ENCODE results near the gene RXRA.

The RXRA gene

DNA sequence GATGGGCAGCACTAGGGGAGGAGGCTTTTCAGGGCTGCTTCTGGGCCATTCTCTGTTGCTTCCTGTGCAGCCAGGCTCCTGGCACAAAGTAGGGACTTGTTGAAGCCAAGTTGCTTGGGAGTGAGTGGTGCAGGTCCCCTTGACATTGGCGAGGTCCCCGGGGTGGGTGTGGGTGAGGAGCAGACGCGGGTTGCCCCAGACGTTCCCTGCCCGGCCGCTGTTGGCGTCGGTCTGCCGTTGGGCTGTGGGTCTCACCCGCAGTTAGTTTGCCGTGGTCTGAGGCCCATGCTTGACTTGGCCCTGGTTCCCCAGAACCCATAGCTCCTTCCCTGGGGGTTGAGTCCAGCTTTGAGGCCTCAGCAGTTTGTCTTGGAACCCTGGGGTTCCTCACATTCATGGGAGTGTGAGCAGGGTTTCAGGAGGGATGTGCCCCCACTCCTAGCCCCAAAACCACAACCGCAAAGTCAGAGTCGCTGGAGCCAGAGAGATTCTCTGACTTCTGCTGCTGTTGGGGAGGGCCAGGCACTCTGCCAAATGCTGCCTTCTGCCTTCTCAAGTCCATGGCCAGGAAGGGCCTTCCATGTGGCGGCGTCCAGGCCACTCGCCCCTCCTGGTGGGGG, 77.5 kb downstream of the RXRA start:
- peak overlapping the region; percentile 78 for H3K27ac ChIP-seq
- no peak overlapping the region; the same call in 1 of the 2 replicates for H3K4me3 ChIP-seq
- H3K9me3 ChIP-seq (ENCODE audit: low read depth, low read length) = no peaks in the 10 kb centered on the region
- DNase-seq (ENCODE audit: low read depth, low spot score) = no peak
- H3K9ac ChIP-seq (ENCODE audit: insufficient read length) = peak overlapping the region; percentile 28
- peaks cover 4% of the 10 kb centered on the region; the same call in 1 of the 2 replicates for H3K36me3 ChIP-seq (ENCODE audit: insufficient read depth, low read length)
- TF ChIP-seq POLR2AphosphoS5 (IDR thresholded peaks at IDR 0.05; ENCODE audit: borderline replicate concordance, low read depth, low read length) (no peak), FOXP2 (optimal IDR thresholded peaks at IDR 0.05; ENCODE audit: control extremely low read depth, extremely low read length, insufficient read depth) (no peak), EZH2 (IDR thresholded peaks at IDR 0.05) (no peak)

DNA sequence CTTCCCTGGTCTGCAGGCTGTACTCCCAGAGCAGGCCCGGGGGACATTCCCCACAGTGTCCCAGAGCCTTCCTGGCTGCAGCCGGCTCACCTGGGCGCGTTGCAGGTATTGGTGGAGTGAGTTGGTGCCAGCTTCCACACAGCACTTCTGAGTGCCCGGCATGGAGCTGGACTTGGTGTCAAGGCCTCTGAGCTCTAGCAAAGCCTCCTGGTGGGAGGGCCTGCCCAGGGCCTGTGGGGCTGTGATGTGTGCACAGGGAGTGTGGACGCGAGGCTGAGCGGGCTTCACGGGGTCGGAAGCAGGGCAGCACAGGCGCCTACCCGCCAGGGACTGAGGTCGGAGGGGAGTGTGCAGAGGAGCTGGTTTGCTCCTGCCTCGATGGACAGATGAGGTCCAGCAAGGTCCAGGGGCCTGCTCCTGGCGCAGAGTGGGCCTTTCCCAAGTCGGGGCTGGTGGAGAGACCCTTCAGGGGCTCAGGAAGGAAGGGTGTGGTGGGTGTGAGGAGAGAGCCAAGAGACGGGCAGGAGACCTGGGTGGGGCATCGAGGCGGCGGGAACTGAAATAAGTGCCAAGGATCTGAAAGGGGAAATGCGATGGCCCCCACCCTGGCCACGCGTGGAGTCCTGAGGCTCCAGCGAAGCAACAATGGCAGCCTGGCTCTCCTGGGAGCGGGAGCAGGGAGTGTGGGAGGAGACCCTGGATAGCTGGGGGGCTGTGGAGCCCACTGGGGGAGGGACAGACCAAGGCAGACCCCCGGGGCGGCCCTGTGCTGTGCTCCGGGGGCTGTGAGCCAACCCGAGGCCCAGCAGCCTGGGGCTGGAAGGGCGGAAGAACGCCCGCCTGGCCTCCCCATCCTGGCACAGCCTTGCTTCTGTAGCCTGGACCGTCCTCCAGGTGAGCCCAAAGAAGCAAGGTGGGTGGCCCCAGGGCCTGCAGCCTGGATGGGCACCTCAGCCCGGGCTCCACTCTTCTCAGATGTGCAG, 78.4 kb downstream of the RXRA start:
- H3K9ac ChIP-seq (ENCODE audit: insufficient read length) = peak overlapping the region; percentile 28
- H3K27ac ChIP-seq = peak overlapping the region; percentile 97

DNA sequence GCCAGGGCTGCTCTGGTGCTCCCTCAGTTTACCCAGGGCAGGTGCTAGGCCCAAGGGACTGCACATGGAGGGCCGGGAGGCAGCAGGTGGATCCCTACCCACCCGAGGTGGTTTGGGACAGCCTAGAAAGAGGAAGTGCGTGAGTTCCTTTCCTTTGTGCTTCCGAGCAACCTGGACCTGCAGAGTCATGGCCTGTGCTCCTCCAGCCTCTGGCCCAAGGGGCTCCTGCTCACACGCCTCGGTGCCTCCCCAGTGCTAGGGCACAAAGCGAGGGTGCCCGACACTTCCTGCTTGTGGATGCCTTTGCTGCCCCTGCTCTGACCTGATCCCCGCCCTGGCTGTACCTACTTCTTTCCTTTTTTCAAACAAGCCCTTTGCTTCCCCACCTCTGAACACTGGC, 79.3 kb downstream of the RXRA start:
- no peaks in the 10 kb centered on the region for H3K9me3 ChIP-seq (ENCODE audit: low read depth, low read length)
- no peak for TF ChIP-seq POLR2AphosphoS5 (IDR thresholded peaks at IDR 0.05; ENCODE audit: borderline replicate concordance, low read depth, low read length)
- no peak for TF ChIP-seq FOXP2 (optimal IDR thresholded peaks at IDR 0.05; ENCODE audit: control extremely low read depth, extremely low read length, insufficient read depth)
- TF ChIP-seq EZH2 (IDR thresholded peaks at IDR 0.05) = no peak
- H3K36me3 ChIP-seq (ENCODE audit: insufficient read depth, low read length) = peaks cover 4% of the 10 kb centered on the region; the same call in 1 of the 2 replicates
- H3K9ac ChIP-seq (ENCODE audit: insufficient read length) = no peak overlapping the region
- peak overlapping the region; percentile 97 for H3K27ac ChIP-seq
- no peak for DNase-seq (ENCODE audit: low read depth, low spot score)
- H3K4me3 ChIP-seq = no peak overlapping the region

More for the DNA sequence above, 78.4 kb downstream of the RXRA start:
- Histone ChIP-seq H3K9me3 (ENCODE audit: low read depth, low read length) (no peaks in the 10 kb centered on the region), H3K4me3 (no peak overlapping the region), H3K36me3 (ENCODE audit: insufficient read depth, low read length) (peaks cover 4% of the 10 kb centered on the region; the same call in 1 of the 2 replicates)
- TF ChIP-seq EZH2 (IDR thresholded peaks at IDR 0.05) (no peak), POLR2AphosphoS5 (IDR thresholded peaks at IDR 0.05; ENCODE audit: borderline replicate concordance, low read depth, low read length) (no peak), FOXP2 (optimal IDR thresholded peaks at IDR 0.05; ENCODE audit: control extremely low read depth, extremely low read length, insufficient read depth) (no peak)
- DNase-seq (ENCODE audit: low read depth, low spot score) = no peak

DNA sequence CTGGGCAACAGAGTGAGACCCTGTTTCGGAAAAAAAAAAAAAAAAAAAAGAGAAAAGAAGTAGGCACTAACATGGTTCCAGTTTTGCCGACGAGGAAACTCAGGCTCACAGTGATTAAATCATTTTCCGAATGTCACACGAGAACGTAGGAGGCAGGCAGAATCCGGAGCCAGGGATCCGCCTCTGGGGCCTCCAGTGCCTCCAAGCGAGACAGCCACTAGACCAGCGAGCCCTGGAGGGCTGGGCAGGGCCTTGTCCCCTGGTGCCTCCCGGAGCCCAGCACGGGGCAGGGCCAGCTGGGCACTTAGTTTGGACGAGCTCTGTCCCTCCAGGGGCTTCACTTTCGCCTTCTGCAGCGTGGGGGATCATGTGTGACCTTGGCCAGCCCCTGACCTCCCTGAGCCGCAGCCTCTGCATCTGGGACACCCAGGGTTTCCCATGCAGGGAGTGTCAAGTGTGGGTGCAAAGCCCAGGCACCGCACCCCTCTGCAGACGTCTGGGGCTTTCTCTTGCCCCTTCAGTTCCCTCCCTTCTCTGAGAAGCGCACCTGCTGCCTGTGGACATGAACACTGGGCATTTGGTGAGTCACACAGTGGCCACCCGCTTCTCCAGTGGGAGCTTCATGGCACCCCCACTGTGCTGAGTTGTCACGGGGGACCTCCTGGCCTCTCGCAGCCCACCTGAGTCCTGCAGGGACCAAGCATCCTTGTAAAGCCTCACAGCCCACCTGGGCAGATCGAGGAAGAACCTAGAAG, 80.3 kb downstream of the RXRA start:
- peak overlapping the region; percentile 97 for H3K27ac ChIP-seq

DNA sequence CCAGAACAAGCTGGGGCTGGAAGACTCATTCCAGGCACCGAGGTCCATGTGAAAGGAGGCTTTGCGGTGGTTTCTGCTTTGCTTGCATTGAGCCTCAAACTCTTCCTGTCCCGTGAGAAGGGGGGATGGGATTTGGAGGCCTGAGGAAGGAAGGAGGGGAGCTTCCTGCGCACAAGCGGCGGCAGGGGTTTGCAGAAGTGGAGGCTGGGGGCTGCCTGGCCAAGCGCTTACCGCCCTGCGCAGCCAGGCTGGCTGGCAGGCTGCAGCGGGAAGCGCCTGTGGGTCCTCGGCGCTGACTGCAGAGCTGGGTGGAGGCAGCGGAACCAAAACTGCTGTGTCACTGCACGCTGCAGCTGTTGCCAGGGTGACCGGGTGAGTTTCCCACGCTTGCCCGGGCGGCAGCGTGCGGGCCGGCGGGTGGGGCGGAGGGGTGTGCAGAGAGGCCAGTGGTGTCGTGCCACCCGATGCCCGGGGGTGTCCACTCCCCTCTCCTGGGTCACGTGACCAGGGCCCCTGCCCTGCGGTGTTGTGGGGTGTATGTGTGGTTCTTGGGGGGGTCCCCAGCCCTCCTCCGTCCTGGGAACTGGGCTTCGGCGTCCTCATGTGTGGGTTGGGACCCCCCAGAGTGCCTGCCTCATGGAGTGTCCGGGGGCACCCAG, 81.0 kb downstream of the RXRA start:
- Histone ChIP-seq H3K36me3 (ENCODE audit: insufficient read depth, low read length) (peaks cover 4% of the 10 kb centered on the region; the same call in 1 of the 2 replicates), H3K27ac (peak overlapping the region; percentile 97), H3K9ac (ENCODE audit: insufficient read length) (peak overlapping the region; percentile 58), H3K9me3 (ENCODE audit: low read depth, low read length) (no peaks in the 10 kb centered on the region), H3K4me3 (peak overlapping the region; percentile 70)
- DNase-seq (ENCODE audit: low read depth, low spot score) = peak; percentile 65
- TF ChIP-seq EZH2 (IDR thresholded peaks at IDR 0.05) (no peak), POLR2AphosphoS5 (IDR thresholded peaks at IDR 0.05; ENCODE audit: borderline replicate concordance, low read depth, low read length) (peak; percentile 60)

More for the DNA sequence above, 80.3 kb downstream of the RXRA start:
- DNase-seq (ENCODE audit: low read depth, low spot score) = no peak
- Histone ChIP-seq H3K36me3 (ENCODE audit: insufficient read depth, low read length) (peaks cover 4% of the 10 kb centered on the region; the same call in 1 of the 2 replicates), H3K9me3 (ENCODE audit: low read depth, low read length) (no peaks in the 10 kb centered on the region), H3K4me3 (peak overlapping the region; percentile 70), H3K9ac (ENCODE audit: insufficient read length) (peak overlapping the region; percentile 17)
- TF ChIP-seq EZH2 (IDR thresholded peaks at IDR 0.05) (no peak), POLR2AphosphoS5 (IDR thresholded peaks at IDR 0.05; ENCODE audit: borderline replicate concordance, low read depth, low read length) (no peak), FOXP2 (optimal IDR thresholded peaks at IDR 0.05; ENCODE audit: control extremely low read depth, extremely low read length, insufficient read depth) (no peak)

DNA sequence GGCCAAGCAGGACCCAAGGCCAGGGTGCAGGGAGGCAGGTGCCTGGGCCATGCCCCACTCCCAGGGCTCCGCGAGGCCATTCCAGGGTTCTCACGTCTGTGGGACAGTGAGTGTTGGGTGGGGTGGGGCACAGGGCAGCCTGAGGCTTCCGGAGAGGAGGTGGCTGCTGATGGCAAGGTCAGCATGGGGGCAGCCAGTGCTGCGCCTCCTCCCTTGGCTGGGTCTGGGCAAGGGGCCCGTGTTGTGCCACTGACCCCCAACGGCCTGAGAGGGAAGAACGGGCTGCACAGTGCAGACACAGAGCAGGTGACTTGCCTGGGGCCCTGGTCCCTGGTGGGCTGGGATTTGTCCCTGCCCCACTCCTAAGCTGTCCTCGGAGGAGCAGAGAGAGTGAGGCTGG, 82.1 kb downstream of the RXRA start:
- DNase-seq (ENCODE audit: low read depth, low spot score) = no peak
- Histone ChIP-seq H3K9me3 (ENCODE audit: low read depth, low read length) (no peaks in the 10 kb centered on the region), H3K4me3 (no peak overlapping the region), H3K9ac (ENCODE audit: insufficient read length) (no peak overlapping the region), H3K36me3 (ENCODE audit: insufficient read depth, low read length) (peaks cover 4% of the 10 kb centered on the region; the same call in 1 of the 2 replicates), H3K27ac (peak overlapping the region; percentile 50; the same call in 1 of the 2 replicates)
- TF ChIP-seq FOXP2 (optimal IDR thresholded peaks at IDR 0.05; ENCODE audit: control extremely low read depth, extremely low read length, insufficient read depth) (no peak), POLR2AphosphoS5 (IDR thresholded peaks at IDR 0.05; ENCODE audit: borderline replicate concordance, low read depth, low read length) (no peak), EZH2 (IDR thresholded peaks at IDR 0.05) (no peak)

DNA sequence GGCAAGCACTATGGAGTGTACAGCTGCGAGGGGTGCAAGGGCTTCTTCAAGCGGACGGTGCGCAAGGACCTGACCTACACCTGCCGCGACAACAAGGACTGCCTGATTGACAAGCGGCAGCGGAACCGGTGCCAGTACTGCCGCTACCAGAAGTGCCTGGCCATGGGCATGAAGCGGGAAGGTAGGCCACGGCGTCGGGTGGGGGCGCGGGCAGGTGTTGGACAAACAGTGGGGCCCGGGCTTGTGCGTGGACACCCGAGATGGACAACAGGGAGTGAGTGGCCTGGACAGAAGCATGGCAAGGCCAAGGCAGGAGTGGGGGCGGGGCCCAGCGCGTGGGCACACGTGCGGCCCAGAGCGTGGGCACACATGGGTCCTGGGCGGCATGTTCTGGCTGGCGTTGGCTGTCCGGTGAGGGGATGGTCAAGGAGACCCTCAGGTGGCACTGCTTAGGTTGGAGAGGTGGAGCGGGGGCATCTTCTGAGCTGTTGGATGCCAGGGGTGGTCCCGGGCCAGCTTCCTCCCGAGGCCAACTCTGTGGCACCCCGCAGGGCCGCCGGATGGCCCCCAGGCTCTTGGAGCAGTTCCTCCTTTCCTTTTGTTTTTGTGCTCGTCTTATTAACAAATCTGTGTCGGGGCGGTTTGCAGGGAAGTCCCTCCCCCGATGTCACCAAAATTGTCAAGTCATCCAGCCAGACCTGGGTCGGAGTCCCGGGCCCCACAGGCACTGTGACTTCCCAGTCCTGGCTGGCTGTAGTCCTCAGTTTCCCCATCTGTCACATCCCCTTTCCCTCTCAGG, 82.9 kb downstream of the RXRA start:
- H3K36me3 ChIP-seq (ENCODE audit: insufficient read depth, low read length) = peaks cover 4% of the 10 kb centered on the region; the same call in 1 of the 2 replicates
- H3K27ac ChIP-seq = peak overlapping the region; percentile 80
- no peak overlapping the region for H3K4me3 ChIP-seq
- DNase-seq (ENCODE audit: low read depth, low spot score) = no peak
- H3K9me3 ChIP-seq (ENCODE audit: low read depth, low read length) = no peaks in the 10 kb centered on the region
- no peak for TF ChIP-seq EZH2 (IDR thresholded peaks at IDR 0.05)
- TF ChIP-seq FOXP2 (optimal IDR thresholded peaks at IDR 0.05; ENCODE audit: control extremely low read depth, extremely low read length, insufficient read depth) = no peak
- no peak for TF ChIP-seq POLR2AphosphoS5 (IDR thresholded peaks at IDR 0.05; ENCODE audit: borderline replicate concordance, low read depth, low read length)
- no peak overlapping the region for H3K9ac ChIP-seq (ENCODE audit: insufficient read length)
